BE2C (cell line): ENCODE results near the gene PSMC2.
"Not testable (repeated sequence)": the region's sequence is repeated elsewhere in the genome, so short reads cannot be mapped to it uniquely, and the experiment has no call there.

Experiments used
- DNase-seq: peaks from one replicate; pipeline ENCODE4 v3.0.0-alpha.2; 2020
- H3K27me3 ChIP-seq: fragments of 250-450 bp; sonication (Bioruptor Pico); 2 replicates; pipeline ENCODE4 v1.5.1; 2020; ENCODE audit warnings: mild to moderate bottlenecking
- H3K36me3 ChIP-seq: fragments of 250-450 bp; sonication (Bioruptor Pico); 2 replicates; pipeline ENCODE4 v1.5.1; 2020; ENCODE audit warnings: mild to moderate bottlenecking
- H3K4me1 ChIP-seq: fragments of 250-450 bp; sonication (Bioruptor Pico); 2 replicates; pipeline ENCODE4 v1.5.1; 2020
- H3K4me3 ChIP-seq: 2 replicates; pipeline ENCODE4 v1.5.1; 2011; ENCODE audit warnings: low read depth, low read length
- H3K9me3 ChIP-seq: fragments of 250-450 bp; sonication (Bioruptor Pico); 2 replicates; pipeline ENCODE4 v1.5.1; 2020
- CTCF ChIP-seq: IDR thresholded peaks from 2 replicates; pipeline ENCODE4 v1.5.1; 2012; ENCODE audit warnings: mild to moderate bottlenecking, low read depth, low read length

Gene PSMC2

GRCh38 chr7:103391976-103392375, 44.5 kb downstream of the PSMC2 start:
- Histone ChIP-seq H3K4me3 (no peak overlapping the region), H3K9me3 (no peaks in the 10 kb centered on the region), H3K36me3 (no peaks in the 10 kb centered on the region), H3K27me3 (no peaks in the 10 kb centered on the region; the same call in 1 of the 2 replicates), H3K4me1 (no peaks in the 10 kb centered on the region)
- no peak for TF ChIP-seq CTCF
- no peak for DNase-seq

- Histone ChIP-seq H3K9me3 (no peaks in the 10 kb centered on the region; the same call in 1 of the 2 replicates), H3K4me3 (no peak overlapping the region), H3K27me3 (no peaks in the 10 kb centered on the region; the same call in 1 of the 2 replicates), H3K4me1 (no peaks in the 10 kb centered on the region), H3K36me3 (no peaks in the 10 kb centered on the region)
- no peak for TF ChIP-seq CTCF
- DNase-seq, result no peak
Observed at GRCh38 chr7:103394566-103394965, 47.1 kb downstream of the PSMC2 start.

- Histone ChIP-seq H3K27me3 (no peaks in the 10 kb centered on the region; the same call in 1 of the 2 replicates), H3K4me3 (no peak overlapping the region), H3K4me1 (no peaks in the 10 kb centered on the region), H3K36me3 (no peaks in the 10 kb centered on the region), H3K9me3 (no peaks in the 10 kb centered on the region; the same call in 1 of the 2 replicates)
- TF ChIP-seq CTCF, result no peak
- DNase-seq, result no peak
Observed at GRCh38 chr7:103395071-103395470, 47.6 kb downstream of the PSMC2 start.

- Histone ChIP-seq H3K9me3 (no peaks in the 10 kb centered on the region; the same call in 1 of the 2 replicates), H3K4me1 (no peaks in the 10 kb centered on the region), H3K36me3 (no peaks in the 10 kb centered on the region), H3K4me3 (no peak overlapping the region), H3K27me3 (no peaks in the 10 kb centered on the region)
- TF ChIP-seq CTCF, result no peak
- no peak for DNase-seq
Observed at GRCh38 chr7:103396471-103396870, 49.0 kb downstream of the PSMC2 start.

- no peaks in the 10 kb centered on the region; the same call in 1 of the 2 replicates for H3K9me3 ChIP-seq
- peaks cover under 1% of the 10 kb centered on the region; the same call in 1 of the 2 replicates for H3K27me3 ChIP-seq
- TF ChIP-seq CTCF, result no peak
- no peaks in the 10 kb centered on the region for H3K4me1 ChIP-seq
- H3K36me3 ChIP-seq, result no peaks in the 10 kb centered on the region
- no peak for DNase-seq
- H3K4me3 ChIP-seq, result no peak overlapping the region
Observed at GRCh38 chr7:103398483-103399127, 51.2 kb downstream of the PSMC2 start.

- H3K9me3 ChIP-seq, H3K4me1 ChIP-seq, DNase-seq, H3K27me3 ChIP-seq, H3K4me3 ChIP-seq, H3K36me3 ChIP-seq: not testable (repeated sequence)
Observed at GRCh38 chr7:103399687-103400086, 52.2 kb downstream of the PSMC2 start.

- H3K36me3 ChIP-seq, H3K4me1 ChIP-seq, DNase-seq, H3K4me3 ChIP-seq, H3K9me3 ChIP-seq: not testable (repeated sequence)
- H3K27me3 ChIP-seq, result peaks cover 17% of the 10 kb centered on the region
Observed at GRCh38 chr7:103405789-103406613, 58.6 kb downstream of the PSMC2 start.
